ENCODE data around the gene TTC21A.

DNA sequence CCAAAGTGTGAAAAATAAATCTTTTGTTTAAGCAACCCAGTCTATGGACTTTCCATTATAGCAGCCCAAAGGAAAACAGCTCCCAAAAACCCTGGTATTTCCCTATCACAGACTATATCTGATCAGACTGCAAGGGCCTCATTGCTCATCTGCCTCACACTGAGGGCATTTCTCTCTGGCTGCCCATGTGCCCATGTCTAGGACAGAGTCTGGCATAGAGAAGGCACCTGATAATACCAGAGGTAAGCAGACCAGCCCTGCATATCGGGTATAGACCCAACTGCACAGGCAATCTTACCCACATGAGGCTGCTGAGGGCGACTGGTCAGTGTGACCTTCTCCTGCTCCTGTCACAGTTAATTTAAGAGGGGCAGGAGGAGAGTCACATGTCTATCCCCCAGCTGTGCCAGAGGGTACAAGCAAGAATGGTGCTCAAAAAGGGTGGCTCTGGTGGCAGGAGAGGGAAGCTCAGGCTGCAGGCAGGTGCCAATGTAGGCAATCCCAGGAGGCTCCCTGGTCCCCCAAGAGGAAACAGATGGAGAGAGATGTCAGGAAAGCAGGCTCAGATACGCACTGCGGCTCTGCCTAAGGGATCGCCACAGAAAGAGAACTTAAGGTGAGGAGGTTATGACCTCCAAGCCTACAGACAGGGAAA lies 42.8 kb downstream of the TTC21A start:
- TF ChIP-seq POLR2A (IDR thresholded peaks at IDR 0.05) (no peak), POLR2AphosphoS5 (IDR thresholded peaks at IDR 0.05) (no peak)
- TF ChIP-seq, protein P1, sequence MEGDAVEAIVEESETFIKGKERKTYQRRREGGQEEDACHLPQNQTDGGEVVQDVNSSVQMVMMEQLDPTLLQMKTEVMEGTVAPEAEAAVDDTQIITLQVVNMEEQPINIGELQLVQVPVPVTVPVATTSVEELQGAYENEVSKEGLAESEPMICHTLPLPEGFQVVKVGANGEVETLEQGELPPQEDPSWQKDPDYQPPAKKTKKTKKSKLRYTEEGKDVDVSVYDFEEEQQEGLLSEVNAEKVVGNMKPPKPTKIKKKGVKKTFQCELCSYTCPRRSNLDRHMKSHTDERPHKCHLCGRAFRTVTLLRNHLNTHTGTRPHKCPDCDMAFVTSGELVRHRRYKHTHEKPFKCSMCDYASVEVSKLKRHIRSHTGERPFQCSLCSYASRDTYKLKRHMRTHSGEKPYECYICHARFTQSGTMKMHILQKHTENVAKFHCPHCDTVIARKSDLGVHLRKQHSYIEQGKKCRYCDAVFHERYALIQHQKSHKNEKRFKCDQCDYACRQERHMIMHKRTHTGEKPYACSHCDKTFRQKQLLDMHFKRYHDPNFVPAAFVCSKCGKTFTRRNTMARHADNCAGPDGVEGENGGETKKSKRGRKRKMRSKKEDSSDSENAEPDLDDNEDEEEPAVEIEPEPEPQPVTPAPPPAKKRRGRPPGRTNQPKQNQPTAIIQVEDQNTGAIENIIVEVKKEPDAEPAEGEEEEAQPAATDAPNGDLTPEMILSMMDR (IDR thresholded peaks at IDR 0.05) = peak in 1 of 3 donors; percentile 16

Data from breast epithelium (tissue), 3 donors.